ENCODE measurements around the gene SAYSD1.

SAYSD1 gene

DNA sequence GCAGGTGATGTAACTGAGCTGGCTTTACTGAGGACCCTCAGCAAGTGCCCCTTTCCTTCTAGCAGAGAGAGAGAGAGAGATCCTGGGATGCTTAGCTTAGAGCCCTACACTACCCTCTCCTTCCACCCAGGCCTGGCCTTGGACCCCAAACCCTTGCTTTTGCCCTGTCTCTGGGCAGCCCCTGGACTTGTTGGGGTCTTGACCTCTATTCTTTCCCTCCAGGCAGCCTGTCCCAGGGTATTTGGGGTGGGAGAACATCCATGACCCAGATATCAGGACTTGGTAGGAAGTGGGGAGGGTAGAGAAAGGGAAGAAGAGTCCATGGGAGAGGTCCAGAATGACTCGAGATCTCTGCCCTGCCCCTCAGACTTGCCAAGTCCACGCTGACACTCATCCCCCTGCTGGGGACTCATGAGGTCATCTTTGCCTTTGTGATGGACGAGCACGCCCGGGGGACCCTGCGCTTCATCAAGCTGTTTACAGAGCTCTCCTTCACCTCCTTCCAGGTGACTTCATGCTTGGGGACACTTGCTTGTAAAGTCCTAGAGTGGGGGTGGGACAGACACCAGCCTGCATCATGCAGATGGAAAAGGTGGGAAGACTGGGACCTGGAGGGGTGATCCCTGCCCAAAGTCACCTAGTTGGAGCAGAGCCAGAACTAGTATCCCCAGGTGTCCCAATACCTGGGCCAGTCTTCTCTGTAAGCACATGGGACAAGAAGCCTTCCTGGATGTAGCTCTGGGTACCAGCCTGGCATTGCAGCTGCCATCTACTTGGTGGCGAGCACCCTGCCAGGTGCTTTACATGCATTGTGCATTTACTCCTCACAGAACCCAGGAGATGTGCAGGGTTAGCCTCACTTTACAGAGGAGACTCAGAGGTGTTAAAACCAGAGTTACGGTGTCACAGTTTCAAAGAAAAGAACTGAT, 35.5 kb downstream of the SAYSD1 start:
- no peak for DNase-seq (ENCODE audit: low read depth)

DNA sequence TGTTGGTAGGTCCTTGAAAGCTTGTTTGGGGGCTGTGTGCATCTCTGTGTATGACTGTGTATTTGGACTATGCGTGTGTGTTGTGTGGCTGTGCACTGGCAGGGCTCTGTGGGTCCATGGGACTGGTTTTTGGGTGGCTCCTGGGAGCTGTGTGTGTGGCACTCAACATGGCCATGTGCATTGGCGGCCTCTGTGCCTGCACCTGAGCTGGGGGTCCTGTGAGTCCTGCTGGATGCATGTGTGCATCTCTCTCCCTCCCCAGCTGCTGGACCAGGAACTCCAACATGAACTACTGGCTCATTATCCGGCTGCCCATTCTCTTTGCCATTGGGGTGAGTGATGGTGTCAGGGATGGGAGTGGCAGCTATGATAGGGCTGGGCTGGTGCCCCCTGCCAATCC, 36.3 kb downstream of the SAYSD1 start:
- no peak for DNase-seq (ENCODE audit: low read depth)

DNA sequence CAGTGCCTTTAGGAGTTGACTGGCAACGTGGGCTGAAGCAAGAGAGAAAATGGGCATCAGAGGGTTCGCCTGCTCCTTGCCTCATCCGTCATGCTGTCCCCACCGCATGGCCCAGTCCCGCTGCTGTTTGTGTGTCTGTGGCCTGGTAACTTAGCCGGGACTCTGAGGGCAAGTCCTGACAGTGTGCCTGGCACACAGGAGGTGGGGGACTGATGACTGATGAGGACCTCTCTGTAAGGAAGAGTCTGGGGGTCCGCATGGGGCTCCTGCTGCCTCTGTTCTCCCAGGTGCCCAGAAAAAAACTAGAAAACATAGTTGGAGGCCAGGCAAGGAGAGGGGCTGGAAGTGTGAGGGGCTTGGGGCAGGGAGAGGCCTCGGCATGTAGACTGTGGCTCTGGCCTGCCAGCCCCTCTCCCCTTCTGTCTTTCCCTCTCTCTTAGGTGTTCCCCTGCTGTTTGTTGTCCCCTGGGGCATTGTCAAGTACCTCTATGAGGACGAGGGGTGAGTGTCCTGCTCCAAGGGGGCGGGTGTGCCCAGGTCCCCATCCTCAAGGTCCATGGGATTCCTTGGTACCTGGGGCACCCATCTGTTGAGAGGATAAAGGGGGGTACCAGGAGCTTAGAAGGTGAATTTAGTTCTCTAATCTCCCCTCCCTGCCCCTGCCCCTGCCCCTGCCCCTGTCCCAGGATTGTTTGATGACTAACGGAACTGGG, 36.9 kb downstream of the SAYSD1 start:
- no peak for DNase-seq (ENCODE audit: low read depth)

DNA sequence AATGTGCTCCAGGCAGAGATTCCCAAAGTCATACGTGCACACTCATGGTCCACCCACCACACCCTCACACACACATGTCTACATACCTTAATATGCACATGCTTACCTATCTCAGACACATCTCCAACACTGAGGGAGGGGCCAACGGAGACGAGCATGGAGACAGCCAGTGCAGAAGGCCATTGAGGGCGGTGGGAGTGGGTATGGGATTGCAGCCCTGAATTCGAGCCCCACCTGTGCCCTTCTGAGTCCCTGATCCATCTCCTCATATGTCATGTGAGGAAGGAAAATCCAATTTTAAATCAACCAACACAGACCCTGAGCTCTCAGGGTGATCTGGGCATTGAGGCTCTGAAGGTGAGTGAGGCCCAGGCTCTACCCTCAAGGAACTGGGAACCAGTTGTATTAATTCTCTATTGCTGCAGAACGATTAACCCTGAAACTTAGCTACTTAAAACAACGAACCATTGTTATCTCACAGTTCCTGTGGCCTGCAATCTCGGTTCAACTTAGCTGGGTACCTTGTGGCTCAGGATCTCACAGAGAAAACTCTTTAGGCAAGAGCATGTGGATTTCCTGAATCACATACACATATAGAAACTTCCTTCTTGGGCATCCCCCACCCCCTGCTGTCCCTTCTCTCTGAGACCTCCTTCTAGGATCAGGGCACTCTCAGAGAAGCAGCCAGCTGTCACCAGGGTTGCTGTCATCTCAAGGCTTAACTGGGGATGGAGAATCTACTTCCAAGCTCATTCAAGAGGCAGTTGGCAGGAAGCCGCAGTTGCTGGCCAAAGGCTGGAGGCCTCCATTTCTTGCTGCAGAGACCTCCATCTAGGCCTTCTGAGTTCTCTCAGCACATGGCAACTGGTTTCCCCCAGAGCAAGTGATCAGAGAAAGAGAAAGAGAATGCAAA, 38.1 kb downstream of the SAYSD1 start:
- DNase-seq (ENCODE audit: low read depth): no peak

DNA sequence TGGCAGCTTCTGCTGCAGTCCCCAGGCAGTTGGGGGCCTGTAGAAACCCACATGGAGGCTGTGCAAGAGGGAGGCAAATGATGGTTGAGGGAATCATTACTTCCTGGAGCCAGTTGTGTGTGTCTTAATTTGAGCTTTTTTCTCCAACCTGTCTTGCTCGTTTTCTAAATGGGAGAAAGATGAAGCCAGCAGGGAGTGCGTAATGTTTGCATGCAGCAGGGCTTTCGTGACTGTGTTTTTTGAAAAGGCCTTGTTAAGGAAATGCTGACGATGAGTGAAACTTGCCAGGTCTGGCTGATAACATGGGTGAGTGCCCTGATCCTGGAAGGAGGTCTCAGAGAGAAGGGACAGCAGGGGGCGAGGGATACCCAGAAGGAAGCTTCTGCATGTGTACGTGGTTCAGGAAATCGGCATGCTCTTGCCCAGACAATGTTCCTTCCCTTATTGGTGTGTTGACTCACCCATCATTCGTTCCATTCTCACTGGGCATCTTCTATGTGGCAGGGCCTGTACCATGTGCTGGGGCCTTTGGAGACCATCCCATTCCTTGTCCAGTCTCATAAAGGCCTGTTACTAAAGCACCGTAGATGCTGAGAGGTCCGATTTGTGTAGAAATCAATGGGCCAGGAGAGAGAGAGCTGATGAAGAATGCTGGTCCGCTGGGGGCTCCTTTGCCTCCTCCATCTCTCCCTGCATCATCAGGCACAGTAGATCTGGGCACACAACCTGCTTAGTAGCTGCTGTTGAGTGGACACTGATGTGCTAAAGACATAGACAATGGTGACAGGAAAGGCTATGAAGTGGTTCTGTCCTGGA, 39.0 kb downstream of the SAYSD1 start:
- no peak for DNase-seq (ENCODE audit: low read depth)

DNA sequence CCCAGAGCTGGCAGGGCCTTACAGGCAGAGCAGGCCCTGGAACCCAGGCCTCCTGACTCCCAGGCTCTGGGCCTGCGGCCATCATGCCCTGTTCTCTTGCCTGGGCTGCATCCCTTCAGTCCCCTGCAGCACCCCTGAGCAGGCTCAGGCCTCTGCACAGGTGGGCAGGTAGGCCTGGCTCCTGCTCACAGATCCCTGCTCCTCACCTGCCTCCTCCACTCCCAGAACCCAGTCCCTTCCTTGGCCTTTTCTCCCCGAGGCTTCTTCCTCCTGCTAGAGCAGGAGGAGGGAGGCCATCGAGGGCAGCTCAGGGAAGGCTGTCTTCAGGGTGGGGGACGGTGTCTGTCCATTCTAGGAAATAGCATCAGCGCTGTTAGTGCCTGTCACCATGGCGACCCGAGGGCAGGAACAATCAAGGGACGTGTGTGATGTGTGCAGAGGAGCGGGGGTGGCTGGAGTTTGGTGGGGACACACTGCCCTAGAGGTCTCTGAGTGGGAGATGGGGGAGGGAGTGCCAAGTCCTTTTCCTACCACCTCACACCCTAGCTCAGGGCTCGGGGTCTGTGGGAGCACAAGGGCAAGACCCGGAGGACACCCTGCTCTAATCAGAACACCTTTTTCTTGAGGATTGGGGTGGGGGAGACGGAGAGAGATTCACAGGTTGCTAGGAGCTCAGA, 39.8 kb downstream of the SAYSD1 start:
- DNase-seq (ENCODE audit: low read depth): no peak

DNA sequence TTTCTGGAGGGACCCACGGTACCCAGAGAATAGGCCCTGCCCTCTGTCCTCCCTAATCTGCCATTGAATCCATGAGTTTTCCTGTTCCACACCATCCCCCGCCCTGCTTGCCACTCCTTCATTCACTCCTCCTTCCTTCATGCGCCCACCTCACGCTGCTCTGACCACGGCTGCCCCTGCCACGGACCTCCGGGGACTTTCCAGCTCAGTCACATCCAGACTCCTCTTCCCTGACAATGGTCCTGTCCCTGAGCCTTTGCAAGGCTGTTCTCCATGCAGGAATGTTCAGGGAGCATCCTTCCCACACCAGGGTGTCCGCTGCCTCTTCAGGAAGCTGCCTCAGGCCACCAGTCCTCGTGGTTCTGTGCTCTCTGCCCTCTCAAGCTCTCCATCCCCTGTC, 40.5 kb downstream of the SAYSD1 start:
- DNase-seq (ENCODE audit: low read depth): no peak

DNA sequence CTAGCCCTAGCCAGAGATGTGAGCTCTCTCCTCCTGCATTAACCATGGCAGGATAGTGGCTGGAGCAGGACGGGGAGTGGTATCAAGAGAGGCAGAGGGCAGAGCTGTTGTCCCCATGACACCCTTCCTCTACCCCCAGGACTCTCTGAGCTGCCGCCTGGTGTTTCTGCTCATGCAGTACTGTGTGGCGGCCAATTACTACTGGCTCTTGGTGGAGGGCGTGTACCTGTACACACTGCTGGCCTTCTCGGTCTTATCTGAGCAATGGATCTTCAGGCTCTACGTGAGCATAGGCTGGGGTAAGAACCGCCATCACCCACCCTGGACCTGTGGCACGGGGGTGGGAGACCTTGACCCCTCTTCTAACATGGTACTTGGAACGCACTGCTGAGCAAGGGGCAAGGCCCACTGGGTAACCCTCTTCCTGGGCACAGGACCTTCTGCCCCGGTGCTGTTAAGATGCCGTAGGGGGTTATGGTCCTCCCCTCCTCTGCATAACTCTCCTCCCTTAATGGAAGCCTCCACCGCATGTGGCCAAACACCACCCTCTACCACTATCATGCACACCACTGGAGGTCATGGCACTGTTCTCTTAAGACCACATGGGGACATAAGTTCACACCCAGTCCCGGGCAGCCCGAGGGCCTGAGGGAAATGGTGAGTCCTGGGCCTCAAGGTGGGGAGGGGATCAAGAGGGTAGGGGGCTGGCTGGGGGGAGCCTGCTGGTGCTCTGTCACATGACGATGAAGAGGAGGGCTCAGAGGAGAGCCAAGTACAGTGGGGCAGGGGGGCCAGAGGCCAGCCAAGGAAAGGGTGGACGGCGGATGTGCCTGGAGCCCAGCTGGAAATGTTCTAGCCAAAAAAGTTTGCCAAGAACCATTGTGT, 41.3 kb downstream of the SAYSD1 start:
- DNase-seq (ENCODE audit: low read depth): no peak

DNA sequence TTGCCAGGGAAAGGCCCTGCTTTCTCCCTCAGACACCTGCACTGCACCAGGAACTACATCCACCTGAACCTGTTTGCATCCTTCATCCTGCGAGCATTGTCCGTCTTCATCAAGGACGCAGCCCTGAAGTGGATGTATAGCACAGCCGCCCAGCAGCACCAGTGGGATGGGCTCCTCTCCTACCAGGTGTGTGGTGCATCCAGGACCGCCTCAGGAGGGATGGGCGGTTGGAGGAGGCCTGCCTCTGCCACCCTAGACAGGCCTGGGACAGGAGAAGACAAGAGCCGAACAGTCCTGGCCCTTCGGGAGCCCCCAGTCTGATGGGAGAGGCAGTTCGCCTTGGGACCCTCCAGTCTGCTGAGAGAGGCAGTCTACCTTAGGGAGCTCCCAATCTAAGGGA, 42.2 kb downstream of the SAYSD1 start:
- no peak for DNase-seq (ENCODE audit: low read depth)

DNA sequence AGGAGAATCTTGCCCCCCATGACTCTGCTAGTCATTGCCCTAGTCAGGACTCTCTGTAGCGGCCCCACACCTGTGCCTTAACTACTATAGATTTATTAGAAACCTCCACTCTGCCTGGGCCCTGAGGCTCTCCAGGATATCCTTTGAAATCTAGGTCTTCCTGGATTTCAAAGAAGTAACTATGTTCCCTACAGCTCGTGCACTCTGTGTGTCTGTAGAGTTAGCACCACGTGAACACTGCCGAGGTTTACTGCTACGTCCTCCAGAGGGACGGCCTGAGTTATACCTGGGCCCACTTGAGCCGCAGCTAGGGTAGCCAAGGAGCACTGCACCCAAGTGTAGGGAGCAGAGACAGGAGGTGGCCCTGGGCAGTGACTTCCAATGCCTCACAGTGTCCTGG, 46.6 kb downstream of the SAYSD1 start:
- DNase-seq (ENCODE audit: low read depth): no peak

DNA sequence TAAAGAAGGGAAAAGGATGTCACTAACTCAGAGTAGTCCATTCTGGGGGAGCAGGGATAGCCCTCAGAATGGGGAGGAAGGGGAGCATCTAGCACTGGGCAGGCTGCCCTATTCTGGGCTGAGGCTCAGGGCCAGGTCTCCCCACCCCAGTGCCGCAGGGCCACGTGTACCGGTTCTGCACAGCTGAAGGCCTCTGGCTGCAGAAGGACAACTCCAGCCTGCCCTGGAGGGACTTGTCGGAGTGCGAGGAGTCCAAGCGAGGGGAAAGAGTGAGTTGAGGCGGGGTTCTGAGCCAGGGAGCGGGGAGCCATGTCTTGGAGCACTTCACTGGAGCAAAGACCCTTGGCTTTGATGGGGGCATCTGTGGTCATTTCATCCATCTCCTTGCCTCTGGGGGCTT, 49.4 kb downstream of the SAYSD1 start:
- no peak for DNase-seq (ENCODE audit: low read depth)

DNA sequence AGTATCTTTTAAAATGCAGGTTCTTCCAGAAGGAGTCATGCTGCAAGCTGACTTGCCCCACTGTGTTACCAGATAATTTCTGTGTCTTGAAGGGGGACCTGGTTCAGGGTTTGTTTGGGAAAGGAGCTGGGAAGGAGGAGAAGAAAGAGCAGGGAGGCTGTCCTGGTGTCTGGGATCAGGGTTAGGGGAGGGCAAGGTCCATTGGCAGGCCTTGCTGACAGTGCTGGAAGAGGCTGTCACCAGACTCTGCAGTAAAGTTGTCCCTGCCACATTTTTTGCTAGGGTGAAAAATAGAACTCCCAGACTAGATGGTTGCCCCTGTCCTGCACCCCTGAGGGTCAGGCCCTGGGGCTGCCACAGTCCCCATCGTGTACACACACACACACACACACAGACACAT, 51.5 kb downstream of the SAYSD1 start:
- DNase-seq (ENCODE audit: low read depth): no peak

DNA sequence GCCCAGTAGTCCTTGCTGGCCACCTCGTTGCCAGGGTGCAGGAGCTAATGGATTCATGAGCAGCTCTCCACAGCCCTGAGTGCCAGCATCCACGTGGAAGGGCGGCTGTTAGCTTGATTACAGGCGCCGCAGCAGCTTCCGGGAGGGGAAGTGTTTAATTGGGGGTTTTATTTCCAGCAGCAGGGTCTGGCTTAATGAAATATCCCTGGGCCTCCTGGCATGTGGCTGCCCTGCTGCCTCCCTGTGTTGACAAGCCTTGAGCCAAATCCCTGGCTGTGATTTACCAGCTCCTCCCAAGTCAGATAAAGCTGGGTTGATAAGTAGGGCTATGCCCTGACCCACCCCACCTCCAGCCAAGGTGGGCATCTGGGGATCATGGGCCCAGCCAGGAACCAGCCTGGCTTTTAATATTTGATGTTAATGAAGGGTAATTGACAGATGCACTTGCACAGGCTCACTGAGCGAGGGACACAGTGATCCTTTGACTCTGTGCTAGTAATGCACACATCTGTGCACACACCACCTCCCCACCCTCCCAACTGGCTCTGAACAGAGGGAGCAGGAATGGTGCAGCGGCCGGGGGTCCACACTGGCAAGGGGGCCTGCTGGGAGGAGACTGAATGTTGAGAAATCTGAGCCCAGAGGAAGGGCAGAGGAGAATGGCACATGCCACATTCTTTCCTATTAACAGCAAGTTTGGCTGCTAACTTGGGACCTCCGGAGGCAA, 52.8 kb downstream of the SAYSD1 start:
- DNase-seq (ENCODE audit: low read depth): no peak

DNA sequence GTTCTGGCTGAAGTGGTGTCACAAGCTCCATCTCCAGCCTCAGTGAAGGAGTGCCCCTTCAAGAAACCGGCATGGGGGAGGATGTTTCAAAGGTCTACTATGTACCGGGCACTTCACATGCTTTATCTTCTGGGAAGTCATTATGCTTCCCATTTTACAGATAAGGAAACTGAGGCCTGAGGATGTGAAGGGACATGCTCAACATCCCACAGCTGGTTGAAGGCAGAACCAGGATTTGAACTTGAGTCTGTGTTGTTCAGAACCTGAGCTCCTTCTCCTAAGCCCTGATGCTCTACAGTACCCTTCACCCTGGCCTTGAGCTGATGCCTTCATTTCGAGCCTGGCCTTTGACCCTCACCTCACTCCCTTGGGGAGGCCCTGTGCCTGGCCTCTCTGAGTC, 53.4 kb downstream of the SAYSD1 start:
- DNase-seq (ENCODE audit: low read depth): no peak

DNA sequence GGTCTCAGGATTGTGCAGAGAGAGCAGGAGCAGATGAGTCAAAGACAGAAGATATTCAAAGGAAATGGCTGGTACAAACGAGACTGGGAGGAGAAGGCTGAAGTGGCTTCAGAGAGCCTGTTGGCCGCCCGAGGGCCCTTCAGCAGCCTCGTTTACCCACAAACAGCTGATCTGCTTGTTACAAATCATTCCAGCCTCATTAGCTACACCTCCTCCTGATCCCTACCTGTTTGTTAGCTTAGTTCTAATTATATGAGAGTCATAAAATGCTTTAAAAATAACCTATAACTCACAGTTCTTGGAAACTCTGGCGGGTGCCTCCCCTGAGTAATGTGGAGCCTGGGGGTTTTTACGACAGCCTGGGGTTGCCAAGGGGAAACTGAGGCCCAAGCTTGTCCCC, 53.8 kb downstream of the SAYSD1 start:
- no peak for DNase-seq (ENCODE audit: low read depth)

DNA sequence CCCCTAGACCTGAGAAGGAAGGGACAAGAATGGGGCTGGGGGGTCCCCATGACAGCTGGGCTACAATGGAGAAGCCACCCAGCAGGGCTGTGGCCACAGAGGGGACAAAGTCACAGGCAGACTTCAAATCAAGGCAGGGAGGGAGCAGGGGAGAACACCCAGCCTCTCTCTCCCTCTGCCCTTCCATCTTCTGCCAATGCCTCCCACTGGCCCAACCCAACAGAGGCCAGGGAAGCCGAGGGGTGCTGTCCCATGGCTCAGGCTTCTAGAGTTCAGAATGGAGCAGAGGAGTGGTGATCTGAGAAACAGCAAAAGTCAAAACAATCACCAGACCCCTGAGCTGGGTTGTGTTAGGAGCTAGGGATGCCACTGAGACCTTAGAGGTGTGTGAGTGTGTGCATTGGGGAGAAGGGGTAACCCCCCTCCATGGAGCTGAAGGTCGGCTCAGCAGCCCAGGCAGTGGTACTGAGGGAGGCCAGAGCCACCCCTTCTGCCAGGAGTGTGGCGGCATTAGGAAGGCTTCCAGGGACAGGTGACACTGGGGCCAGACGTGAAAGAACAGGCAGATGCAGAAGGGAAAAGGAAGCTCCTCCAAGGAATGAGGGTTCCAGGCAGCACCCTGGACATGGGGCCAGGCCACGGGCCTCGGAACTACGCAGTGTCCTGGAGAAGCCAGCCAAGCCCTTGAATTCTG, 54.4 kb downstream of the SAYSD1 start:
- no peak for DNase-seq (ENCODE audit: low read depth)

DNA sequence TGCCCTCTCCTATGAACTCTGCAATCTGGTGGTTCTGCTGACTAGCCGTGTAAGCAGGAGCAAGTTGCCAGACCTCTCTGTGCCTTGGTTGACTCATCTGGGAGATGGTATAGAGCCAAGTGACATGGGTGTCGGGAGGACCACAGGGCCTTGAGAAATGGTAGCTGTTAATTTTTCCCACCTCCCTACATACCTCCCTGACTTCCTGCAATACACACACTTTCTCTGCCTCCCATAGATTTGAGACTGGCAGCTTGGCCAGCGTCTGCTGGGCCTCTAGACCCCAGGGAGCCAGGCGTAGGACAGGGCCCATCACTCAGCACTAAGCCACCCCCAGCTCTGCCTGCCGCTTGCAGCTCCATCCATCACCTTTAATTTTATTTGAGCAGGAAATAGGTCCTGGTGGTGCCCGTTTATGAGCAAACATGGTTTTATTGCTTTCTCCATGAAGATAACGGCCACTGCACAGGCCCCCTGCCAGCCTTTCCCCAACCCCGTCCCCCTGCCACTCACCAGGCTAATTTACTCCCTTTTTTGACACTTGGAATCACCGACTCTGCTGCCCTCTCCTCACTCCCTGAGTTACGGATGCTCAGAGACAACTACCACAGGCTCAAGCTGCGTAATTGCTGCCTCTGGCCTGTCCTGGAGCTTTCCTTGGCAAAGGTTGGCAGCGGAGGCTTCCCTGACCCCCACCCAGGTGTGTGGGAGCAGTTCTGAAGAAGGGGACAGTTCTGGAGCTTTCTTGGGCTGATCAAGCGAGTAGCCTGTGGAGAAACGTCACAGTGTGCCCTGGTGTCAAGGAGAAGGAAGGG, 55.3 kb downstream of the SAYSD1 start:
- no peak for DNase-seq (ENCODE audit: low read depth)

Data from activated gamma-delta T cell treated with anti-CD3 and anti-CD28 coated beads, Interleukin-2, amount 50 U/mL, for 16 hours (primary cell).